IgD-negative memory B cell (primary cell): ENCODE data around the gene FKBP1A. TPM values are rescaled to one million over a fixed set of nuclear protein-coding genes. Genes with fewer than 3 reads are reported as not detected.

Source experiments
- H3K27ac Mint-ChIP-seq, 3 donors: one replicate each; pipeline ENCODE4 v1.8.0; 2020 to 2022; ENCODE audit warnings: mild to moderate bottlenecking in 3 of 3, mixed read lengths in 3 of 3, moderate library complexity in 1 of 3
- H3K27me3 Mint-ChIP-seq: one replicate; pipeline ENCODE4 v1.8.0; 2021; ENCODE audit warnings: mixed read lengths
- H3K36me3 Mint-ChIP-seq: one replicate; pipeline ENCODE4 v1.8.0; 2020; ENCODE audit warnings: mild to moderate bottlenecking, mixed read lengths
- H3K4me1 Mint-ChIP-seq, 3 donors: one replicate each; pipeline ENCODE4 v1.8.0; 2020 to 2022; ENCODE audit warnings: mixed read lengths in 3 of 3, mild to moderate bottlenecking in 1 of 3
- H3K4me3 Mint-ChIP-seq, 4 donors: one replicate each; pipeline ENCODE4 v1.8.0; 2020 to 2022; ENCODE audit warnings: mild to moderate bottlenecking in 4 of 4, mixed read lengths in 4 of 4, moderate library complexity in 3 of 4
- H3K9me3 Mint-ChIP-seq, 3 donors: one replicate each; pipeline ENCODE4 v1.8.0; 2020 to 2021; ENCODE audit warnings: mixed read lengths in 3 of 3, mild to moderate bottlenecking in 1 of 3
- polyA plus RNA-seq: library from polyadenylated mRNA; unstranded; fragments of 300-500 nt; fragmentation: Illumina TruSeq; gene quantifications from one replicate; pipeline ENCODE4 v1.2.3, GENCODE V29; 2021

The FKBP1A gene
- polyA plus RNA-seq, 1 donor from 2014 or later = 36.1 TPM

DNA sequence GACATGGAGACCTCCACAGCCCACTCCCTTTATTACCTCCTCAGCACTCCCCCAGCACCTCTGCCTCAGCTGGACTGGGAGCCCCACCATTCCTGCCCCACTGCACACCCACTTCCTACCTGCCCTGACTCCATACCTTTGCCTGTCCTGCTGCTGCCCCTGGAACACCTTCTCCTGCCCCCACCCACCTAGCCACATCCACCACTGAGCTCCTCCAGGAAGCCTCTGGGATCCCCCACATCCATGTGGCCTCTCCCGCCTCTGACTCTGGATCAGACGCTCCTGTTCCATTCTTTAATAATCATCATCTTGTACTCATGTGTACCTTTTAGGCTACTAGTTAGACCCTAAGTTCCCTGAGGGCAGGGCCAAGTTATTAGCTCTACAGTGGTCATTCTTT lies 61.8 kb downstream of the FKBP1A start:
- Mint-ChIP-seq H3K4me1 (peaks cover 15 to 38% (median 32%) of the 10 kb centered on the region in 3 donors), H3K27ac (peak overlapping the region; percentile 82 to 97 (median 94))

DNA sequence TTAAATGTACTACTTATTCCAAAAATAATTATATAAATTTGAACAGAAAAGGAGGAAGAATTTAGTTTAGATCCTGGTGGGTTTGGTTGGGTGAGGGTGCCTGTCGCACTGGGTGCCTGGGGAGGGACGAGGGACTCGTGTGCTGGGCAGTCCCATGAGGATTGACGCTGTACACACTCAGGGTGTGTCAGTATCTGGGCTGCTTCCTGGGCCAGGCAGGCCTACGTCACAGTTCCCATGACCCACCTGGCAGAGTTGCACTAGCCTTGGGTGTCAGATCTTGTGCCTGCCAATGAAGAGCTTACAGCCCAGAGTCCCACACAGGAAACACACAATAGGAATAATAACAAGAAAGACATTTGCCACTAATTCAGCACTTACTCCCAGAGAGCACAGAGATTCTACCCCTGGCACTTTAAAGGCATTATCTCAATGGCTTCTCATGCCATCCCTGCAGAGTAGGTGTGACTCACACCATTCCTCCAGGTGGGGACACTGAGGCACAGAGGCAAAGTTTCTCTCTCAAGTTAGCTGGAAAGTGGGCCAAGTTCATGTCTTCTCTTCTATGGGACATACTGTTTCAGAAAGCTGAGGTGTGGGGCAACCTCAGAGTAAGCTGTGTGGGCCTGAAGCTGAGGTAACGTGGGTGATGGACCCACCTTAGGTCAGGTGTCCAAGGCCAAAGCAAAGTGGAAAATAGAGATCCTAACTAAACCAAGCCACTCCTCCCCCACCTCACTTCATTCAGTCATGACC lies 62.6 kb downstream of the FKBP1A start:
- Mint-ChIP-seq H3K27ac (peak overlapping the region in 2 of 3 donors; percentile 94 to 97), H3K4me1 (peaks cover 12 to 38% (median 29%) of the 10 kb centered on the region in 3 donors), H3K36me3 (no peaks in the 10 kb centered on the region), H3K27me3 (no peaks in the 10 kb centered on the region), H3K4me3 (peak overlapping the region; percentile 16 to 77 (median 40)), H3K9me3 (no peaks in the 10 kb centered on the region)

More for the DNA sequence above, 61.8 kb downstream of the FKBP1A start:
- Mint-ChIP-seq H3K4me3 (peak overlapping the region in 1 of 4 donors; percentile 75), H3K27me3 (no peaks in the 10 kb centered on the region), H3K9me3 (no peaks in the 10 kb centered on the region), H3K36me3 (no peaks in the 10 kb centered on the region)

DNA sequence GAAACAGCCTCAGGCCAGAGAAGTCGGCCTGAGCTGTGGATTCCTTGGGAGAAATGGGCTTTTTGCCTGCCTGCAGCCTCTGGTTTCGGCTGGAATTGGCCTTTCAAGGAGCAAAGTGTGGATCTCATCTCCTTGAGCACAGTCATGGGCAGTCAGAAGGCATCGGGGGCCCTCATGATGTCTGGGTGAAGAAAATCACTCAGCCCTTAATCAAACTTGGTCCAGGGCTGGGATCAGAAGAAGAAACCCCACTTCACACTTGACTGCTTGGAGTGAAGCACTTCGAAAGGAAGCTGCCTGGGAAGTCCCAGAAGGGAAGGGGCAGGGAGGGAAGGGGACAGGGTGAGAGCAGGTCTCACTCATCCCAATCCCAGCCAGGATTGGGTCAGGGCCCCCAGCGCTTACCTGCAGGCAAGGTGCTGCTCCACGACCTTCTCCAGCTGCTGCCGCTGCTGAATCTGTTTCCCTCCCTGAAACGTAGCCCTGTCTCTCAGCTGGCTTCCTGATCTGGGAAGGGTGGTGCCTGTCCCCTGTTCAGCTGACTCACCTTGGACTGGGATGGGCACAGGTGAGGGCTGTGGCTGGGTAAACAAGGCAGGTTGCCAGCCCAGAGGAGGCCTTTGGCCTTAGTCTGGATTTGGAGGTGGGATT lies 64.0 kb downstream of the FKBP1A start, which contains the start of gene SDCBP2:
SDCBP2 (minus strand) TSS at position 460 of the 651 bp plus-strand sequence. CDS start 8,723 bp downstream, outside the sequence.
- Mint-ChIP-seq H3K27me3 (no peaks in the 10 kb centered on the region), H3K4me3 (peak within 1 kb of the TSS in 3 of 4 donors; percentile 19 to 77 (median 60)), H3K36me3 (no peaks in the 10 kb centered on the region), H3K4me1 (peaks cover 12 to 32% (median 29%) of the 10 kb centered on the region in 3 donors), H3K27ac (peak within 1 kb of the TSS in 2 of 3 donors; percentile 94 to 97), H3K9me3 (no peaks in the 10 kb centered on the region)

DNA sequence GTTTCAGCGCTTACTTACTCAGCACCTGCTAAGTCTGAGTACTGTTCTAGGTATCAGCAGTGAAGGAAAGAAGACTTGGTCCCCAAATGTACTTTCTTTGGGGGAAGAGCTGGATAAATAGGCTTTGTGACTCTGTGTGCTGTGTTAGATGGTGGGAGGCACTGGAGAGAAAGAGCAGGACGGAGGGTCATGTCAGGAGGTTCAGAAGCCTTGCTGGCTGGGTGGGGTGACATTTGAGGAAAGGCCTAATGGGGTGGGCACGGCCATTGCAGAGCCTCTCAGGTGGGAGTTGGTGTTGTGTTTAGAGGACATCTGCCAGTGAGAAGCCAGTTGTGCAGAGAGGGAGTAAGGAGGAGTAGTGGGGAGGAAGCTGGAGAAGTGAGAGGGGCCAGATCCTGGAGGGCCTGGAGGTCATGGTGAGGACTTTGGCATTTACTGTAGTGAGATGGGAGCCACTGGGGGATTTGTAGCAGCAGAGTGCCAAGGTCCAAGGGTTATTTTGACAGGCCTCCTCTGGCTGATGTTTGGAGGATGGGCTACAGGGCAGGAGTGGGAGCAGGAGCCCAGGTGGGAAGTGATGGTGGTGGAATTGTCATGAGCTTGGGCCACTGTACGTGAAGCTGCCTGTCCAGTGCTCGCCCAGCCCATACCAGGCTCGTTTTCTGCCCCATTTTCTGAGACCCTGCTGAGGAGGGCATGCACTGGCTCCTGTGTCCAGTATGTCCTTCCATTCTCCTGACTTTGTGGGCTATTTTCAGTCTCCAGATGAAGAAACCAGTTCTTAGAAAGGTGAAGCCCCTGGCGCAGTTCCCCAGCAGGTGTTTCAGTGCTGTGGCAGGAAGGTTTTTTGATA lies 64.8 kb downstream of the FKBP1A start:
- Mint-ChIP-seq H3K4me1 (peaks cover 12 to 32% (median 29%) of the 10 kb centered on the region in 3 donors), H3K36me3 (no peaks in the 10 kb centered on the region), H3K9me3 (no peaks in the 10 kb centered on the region), H3K4me3 (peak overlapping the region in 1 of 4 donors; percentile 24), H3K27ac (peak overlapping the region in 2 of 3 donors; percentile 90 to 94), H3K27me3 (no peaks in the 10 kb centered on the region)

DNA sequence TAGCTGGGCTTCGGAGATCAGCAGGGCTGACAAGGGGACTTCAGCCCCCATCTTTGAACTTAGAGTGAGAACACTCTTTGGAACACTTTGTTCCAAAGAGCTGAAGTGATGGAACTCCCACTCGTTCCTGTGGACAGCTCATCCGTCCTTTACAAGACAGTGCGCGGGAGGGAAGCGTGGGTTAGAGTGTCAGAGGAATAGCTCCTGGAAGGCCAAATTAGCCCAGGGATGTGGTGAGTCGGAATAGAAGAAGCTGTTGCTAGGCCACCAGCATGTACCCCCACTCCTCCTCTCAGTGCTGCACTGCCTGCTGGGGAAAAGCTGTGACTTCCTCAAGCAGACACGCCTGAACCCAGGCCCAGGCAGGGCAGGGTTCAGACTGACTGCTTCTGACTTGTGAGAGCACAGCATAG lies 65.6 kb downstream of the FKBP1A start:
- Mint-ChIP-seq H3K36me3 (no peaks in the 10 kb centered on the region), H3K4me1 (peaks cover 12 to 32% (median 29%) of the 10 kb centered on the region in 3 donors), H3K9me3 (no peaks in the 10 kb centered on the region), H3K27me3 (no peaks in the 10 kb centered on the region), H3K4me3 (peak overlapping the region in 2 of 4 donors; percentile 50 to 74), H3K27ac (no peak overlapping the region)

DNA sequence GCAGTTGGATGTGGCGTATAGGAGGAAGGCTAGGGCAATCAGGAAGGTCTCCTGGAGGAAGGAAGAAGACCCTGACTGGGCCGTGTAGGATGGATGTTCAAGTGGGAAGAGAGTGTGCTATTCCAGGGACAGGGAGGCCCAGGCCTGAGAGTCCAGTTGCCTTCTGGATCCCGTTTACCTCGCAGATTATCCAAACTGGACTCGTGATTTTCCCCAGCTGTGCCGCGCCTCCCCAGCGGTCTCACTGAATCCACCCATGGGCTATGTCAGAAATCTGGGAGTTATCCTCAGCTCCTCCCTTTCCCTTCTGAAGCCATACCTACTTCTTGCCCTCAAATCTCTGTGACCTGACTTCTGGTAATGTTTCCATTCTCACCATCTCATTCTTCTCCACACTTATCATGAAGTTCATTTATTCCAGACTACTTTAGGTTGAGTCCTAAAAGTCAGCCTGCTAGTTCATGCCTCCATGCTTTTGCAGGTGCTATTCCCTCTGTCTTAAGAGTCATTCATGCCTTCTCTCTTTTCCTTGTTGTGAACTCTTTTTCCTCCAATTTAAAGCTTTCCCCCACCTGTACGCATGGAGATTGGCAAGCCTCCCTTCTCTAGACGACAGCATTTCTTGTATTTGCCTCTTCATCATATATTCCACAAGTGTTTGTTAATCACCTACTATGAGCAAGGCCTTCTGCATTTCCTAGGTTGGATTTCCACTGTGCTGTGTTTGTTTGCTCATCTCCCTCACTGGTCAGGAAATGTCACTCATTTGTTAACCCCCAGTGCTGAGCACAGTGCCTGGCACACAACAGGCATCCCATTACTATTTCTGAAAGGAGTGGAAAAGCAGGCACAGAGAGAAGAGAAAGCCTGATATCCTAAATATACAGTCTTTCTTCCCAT lies 66.6 kb downstream of the FKBP1A start:
- H3K27me3 Mint-ChIP-seq = no peaks in the 10 kb centered on the region
- H3K9me3 Mint-ChIP-seq = no peaks in the 10 kb centered on the region
- H3K4me1 Mint-ChIP-seq = peaks cover 12 to 32% (median 26%) of the 10 kb centered on the region in 3 donors
- no peak overlapping the region for H3K4me3 Mint-ChIP-seq
- H3K36me3 Mint-ChIP-seq = peaks cover under 1% of the 10 kb centered on the region
- no peak overlapping the region for H3K27ac Mint-ChIP-seq

DNA sequence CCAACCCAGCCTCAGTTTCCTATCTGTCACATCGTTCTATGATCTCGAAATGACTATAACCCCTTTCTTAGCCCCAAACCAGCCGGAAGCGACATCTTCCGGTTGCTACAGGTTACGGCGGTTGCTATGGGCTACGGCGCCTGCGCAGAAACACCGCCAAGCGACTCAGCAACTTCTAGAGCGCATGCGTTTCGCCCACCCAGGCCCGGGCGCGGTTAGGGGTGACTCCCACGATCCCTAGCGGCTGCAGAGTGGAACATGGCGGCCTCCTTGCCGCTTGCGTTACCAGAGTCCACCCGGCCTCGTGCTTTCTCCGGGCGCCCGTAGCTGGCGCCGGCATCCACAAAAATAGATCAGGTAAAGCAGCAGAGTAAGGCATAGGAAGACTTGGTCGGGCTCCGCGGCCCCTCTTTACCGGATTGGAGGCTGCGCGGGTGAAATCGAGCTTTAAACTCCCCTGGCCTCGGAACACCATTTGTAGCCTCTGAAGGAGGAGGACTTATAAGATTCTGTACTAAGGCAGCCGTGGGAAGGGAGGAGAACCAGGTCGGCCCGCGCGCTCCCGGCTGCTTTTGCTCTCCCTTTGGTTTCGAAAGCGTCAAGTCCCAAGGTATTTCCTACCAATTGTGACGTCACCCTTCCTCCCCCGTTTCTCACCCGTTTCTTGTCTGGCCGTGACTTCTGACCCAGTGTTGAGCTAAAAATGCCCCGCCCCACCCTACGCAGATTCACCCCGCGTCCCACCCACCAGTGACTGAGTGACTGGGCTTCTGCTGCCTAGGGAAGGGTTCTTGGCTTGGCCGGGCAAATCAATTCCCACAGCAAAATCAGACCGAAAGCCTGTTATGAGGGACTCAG lies 67.5 kb downstream of the FKBP1A start:
- H3K4me3 Mint-ChIP-seq = no peak overlapping the region
- H3K9me3 Mint-ChIP-seq = no peaks in the 10 kb centered on the region
- no peaks in the 10 kb centered on the region for H3K27me3 Mint-ChIP-seq
- H3K27ac Mint-ChIP-seq = no peak overlapping the region
- H3K4me1 Mint-ChIP-seq = peaks cover 12 to 26% (median 21%) of the 10 kb centered on the region in 3 donors
- H3K36me3 Mint-ChIP-seq = peaks cover 1% of the 10 kb centered on the region

DNA sequence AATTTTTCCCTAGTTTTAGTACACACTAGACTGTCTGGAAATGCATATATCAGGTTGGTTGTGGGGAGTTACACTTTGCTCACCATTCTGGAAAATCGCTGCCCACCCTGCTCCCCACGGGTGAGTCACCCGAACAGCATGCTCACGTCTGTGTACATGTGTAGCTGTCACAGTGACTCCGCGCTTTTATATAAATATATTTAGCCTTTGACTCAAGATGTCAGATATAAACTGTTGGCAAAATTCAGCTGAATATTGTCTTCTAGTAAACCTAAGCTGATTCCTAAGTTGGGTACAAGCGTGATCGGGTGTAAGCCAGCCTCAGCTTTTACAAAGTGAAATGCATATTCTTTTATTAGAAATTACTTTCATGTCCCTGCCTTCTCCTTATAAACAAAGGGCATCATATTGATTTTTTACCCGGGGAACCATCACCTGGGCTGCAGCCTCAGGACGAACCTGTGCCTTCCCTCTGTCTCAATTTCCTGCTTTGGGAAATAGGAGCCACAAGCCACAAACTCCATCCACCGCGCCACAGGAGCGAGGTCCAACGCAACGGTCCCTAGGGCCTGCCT lies 68.2 kb downstream of the FKBP1A start:
- Mint-ChIP-seq H3K27ac (no peak overlapping the region), H3K4me3 (no peak overlapping the region), H3K4me1 (peaks cover 5 to 19% (median 14%) of the 10 kb centered on the region in 3 donors), H3K27me3 (no peaks in the 10 kb centered on the region), H3K36me3 (peaks cover 1% of the 10 kb centered on the region), H3K9me3 (no peaks in the 10 kb centered on the region)

DNA sequence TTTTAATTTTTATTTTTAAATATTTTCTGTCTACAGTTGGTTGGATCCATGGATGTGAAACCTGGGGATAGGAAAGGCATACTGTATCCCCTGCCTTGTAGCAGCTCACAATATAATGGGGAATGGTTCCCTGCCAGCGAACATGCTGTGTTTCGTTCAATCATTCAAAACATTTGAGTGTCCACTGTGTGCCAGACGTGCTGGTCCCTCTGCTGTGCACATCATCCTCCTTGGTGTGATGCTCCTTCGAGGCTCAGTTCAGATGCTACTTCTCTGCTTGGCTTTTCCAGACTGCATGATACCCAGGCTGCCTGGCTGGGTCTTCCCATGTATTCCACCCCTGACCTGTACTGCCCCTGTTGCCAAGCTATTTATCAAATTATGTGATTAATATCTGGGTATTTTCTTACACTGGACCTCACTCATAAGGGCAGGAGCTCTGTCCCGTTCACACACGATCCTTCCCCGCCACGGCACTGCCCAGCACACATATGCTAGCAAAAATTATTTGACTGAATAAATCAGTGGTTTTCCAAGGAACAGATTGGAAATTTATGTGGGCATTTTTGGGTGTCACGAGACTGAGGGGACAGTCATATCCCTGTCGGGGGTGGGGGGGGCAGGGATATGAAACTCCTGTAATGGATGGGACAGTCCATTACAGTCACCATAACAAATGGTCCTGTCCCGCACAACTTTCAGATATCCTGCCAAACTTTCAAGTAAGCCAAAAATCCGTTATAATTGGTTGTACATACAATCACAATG lies 68.8 kb downstream of the FKBP1A start:
- peaks cover 0 to 14% (median 7%) of the 10 kb centered on the region in 3 donors for H3K4me1 Mint-ChIP-seq
- peak overlapping the region in 2 of 4 donors; percentile 41 to 58 for H3K4me3 Mint-ChIP-seq
- H3K9me3 Mint-ChIP-seq = no peaks in the 10 kb centered on the region
- H3K36me3 Mint-ChIP-seq = peaks cover 1% of the 10 kb centered on the region
- H3K27ac Mint-ChIP-seq = peak overlapping the region in 1 of 3 donors; percentile 26
- H3K27me3 Mint-ChIP-seq = no peaks in the 10 kb centered on the region

DNA sequence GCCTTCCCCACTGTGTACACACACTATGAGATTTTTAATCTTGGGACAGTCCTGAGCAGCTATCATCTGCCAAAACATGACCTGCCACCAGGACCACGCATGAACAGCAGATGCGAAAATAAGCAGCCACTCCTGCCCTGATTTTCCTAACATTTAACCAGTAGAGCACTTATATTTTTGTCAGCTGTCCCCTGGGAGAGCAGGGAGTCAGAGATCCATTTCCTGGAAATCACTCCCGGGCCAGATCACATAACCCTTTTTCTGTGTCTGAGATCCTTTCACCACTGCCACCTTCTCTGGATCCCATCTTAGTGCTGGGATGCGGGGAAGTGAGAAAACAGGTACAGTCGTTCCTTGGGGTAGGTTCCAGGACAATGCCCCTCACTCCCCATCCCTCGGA lies 69.6 kb downstream of the FKBP1A start:
- no peaks in the 10 kb centered on the region for H3K27me3 Mint-ChIP-seq
- H3K4me1 Mint-ChIP-seq = peaks cover 0 to 11% (median 5%) of the 10 kb centered on the region in 3 donors
- peaks cover 1% of the 10 kb centered on the region for H3K36me3 Mint-ChIP-seq
- no peaks in the 10 kb centered on the region for H3K9me3 Mint-ChIP-seq
- H3K4me3 Mint-ChIP-seq = peak overlapping the region in 2 of 4 donors; percentile 33 to 51
- H3K27ac Mint-ChIP-seq = peak overlapping the region in 2 of 3 donors; percentile 45 to 80

DNA sequence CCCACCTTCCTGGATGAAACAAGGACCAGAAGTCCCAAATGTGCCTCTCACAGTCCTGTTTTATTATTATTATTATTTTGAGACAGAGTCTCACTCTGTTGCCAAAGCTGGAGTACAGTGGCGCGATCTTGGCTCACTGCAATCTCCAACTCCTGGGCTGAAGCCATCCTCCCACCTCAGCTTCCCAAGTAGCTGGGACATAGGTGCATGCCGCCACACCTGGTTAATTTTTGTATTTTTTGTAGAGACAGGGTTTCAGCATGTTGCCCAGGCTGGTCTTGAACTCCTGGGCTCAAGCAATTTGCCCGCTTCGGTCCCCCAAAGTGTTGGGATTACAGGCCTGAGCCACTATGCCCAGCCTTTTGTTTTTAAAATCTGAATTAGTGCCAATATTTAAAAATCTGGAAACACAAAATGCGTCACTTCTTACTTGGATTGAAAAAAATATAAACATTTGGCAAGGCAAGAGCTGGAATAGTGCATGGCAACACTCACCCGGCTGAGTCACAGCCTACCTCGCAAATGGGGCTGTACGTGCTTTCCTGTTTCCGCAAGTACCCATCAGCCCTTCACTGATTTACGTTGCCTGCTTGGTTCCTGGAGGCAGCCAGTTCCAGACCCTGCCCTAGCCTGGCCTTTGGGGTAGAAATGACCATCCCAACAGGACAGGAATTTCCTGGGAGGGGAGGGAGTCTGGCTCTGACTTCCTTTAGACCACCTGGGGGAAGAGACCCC lies 70.2 kb downstream of the FKBP1A start:
- Mint-ChIP-seq H3K27me3 (no peaks in the 10 kb centered on the region), H3K4me3 (peak overlapping the region in 2 of 4 donors; percentile 33 to 51), H3K27ac (peak overlapping the region in 2 of 3 donors; percentile 45 to 80), H3K9me3 (no peaks in the 10 kb centered on the region), H3K4me1 (peaks cover 0 to 7% (median 1%) of the 10 kb centered on the region in 3 donors), H3K36me3 (peaks cover 1% of the 10 kb centered on the region)

DNA sequence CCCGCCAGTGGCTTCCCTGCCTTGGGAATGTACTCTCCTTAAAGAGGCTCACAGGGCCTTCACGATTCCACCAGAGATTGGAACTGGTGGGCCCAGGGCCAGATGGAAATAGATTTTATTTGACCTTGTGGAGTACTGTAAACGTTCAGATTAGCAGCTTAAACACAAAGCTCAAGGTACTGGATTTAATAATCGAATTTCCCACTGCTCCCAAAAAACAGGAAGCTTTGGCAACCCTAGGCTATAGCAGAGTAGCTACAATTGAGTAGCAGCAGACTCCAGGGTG lies 71.3 kb downstream of the FKBP1A start:
- Mint-ChIP-seq H3K9me3 (no peaks in the 10 kb centered on the region), H3K27ac (peak overlapping the region in 1 of 3 donors; percentile 74), H3K27me3 (no peaks in the 10 kb centered on the region), H3K36me3 (peaks cover 1% of the 10 kb centered on the region), H3K4me1 (peaks cover 0 to 3% (median 0%) of the 10 kb centered on the region in 3 donors), H3K4me3 (no peak overlapping the region)
